GM12875 (cell line): ENCODE results near the gene GRM7.

Source experiments
- H3K4me3 ChIP-seq: one replicate; pipeline ENCODE4 v1.5.1; 2011; ENCODE audit warnings: low read depth, low read length, control low read depth
- CTCF ChIP-seq: IDR thresholded peaks from 2 replicates; pipeline ENCODE4 v1.5.1; 2011; ENCODE audit warnings: low read depth, mild to moderate bottlenecking, control low read depth, inconsistent platforms, low read length, moderate library complexity, borderline replicate concordance; ENCODE audit not compliant: insufficient read depth

The GRM7 gene

GRCh38 chr3:7781395-7781794 lies 920.5 kb downstream of the GRM7 start:
- TF ChIP-seq CTCF = no peak

GRCh38 chr3:7787871-7788828 lies 927.2 kb downstream of the GRM7 start:
- no peak for TF ChIP-seq CTCF
- no peak overlapping the region for H3K4me3 ChIP-seq

More at GRCh38 chr3:7781395-7781794, 920.5 kb downstream of the GRM7 start:
- no peak overlapping the region for H3K4me3 ChIP-seq

GRCh38 chr3:7788881-7789280 lies 928.0 kb downstream of the GRM7 start:
- no peak for TF ChIP-seq CTCF
- H3K4me3 ChIP-seq = no peak overlapping the region

DNA sequence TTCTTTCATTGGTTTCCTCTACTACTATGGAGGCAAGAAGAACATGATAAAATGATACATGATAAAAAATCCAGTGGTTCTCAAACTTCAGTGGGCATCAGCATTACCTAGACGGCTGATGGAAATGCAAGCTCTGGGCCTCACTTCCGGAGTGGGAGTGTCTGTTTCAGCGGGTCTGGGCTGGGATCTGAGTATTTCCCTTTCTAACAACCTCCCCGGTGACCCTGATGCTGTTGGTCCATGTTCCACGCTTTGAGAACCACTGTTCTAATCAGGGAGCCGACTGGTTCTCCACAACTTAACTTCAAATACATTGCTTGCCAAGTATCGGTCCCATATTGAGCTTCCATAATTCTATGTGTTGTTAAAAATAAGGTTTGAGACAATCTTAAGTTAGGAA lies 928.4 kb downstream of the GRM7 start:
- no peak overlapping the region for H3K4me3 ChIP-seq
- no peak for TF ChIP-seq CTCF

- TF ChIP-seq CTCF = no peak
- no peak overlapping the region for H3K4me3 ChIP-seq
Observed at GRCh38 chr3:7790141-7790540, 929.2 kb downstream of the GRM7 start.
